Ureter (tissue), 1 donor: ENCODE data around the gene ZNF775. TPM values are rescaled to one million over a fixed set of nuclear protein-coding genes. Genes with fewer than 3 reads are reported as not detected.
A peak's percentile ranks its signal among the peaks of the same experiment; 100 is the strongest.

Source experiments
- DNase-seq: peaks from one replicate; pipeline ENCODE4 v3.0.0-alpha.2; 2020; ENCODE audit warnings: low spot score
- total RNA-seq: library from RNA; stranded (reverse); gene quantifications from one replicate; pipeline ENCODE4 v1.2.4, GENCODE V29; 2023
- donor health status: DM: yes; HTN: yes; CAD: no.

ZNF775 gene
- total RNA-seq = 3.6 TPM

- peak; percentile 97 for DNase-seq
Measured at GRCh38 chr7:150378853-150379440, at the start of gene ZNF775. ZNF775 (plus strand) TSS chr7:150379330; CDS start chr7:150388471, 9,141 bp downstream.

- DNase-seq = no peak
Measured at GRCh38 chr7:150329331-150330120, 49.6 kb upstream of the ZNF775 start.

- DNase-seq = no peak
Measured at GRCh38 chr7:150330211-150330885, 48.8 kb upstream of the ZNF775 start.

GRCh38 chr7:150332852-150333635, 46.1 kb upstream of the ZNF775 start:
- DNase-seq = no peak

GRCh38 chr7:150333659-150334058, 45.5 kb upstream of the ZNF775 start:
- DNase-seq = no peak

GRCh38 chr7:150334108-150334507, 45.0 kb upstream of the ZNF775 start:
- DNase-seq = no peak

GRCh38 chr7:150335108-150335773, 43.9 kb upstream of the ZNF775 start:
- DNase-seq = no peak

GRCh38 chr7:150335774-150336112, 43.4 kb upstream of the ZNF775 start:
- DNase-seq = no peak

GRCh38 chr7:150336746-150337145, 42.4 kb upstream of the ZNF775 start:
- DNase-seq = no peak

- DNase-seq = no peak
Measured at GRCh38 chr7:150337179-150337578, 42.0 kb upstream of the ZNF775 start.

- no peak for DNase-seq
Measured at GRCh38 chr7:150337659-150338081, 41.5 kb upstream of the ZNF775 start.

- DNase-seq = no peak
Measured at GRCh38 chr7:150338166-150338829, 40.8 kb upstream of the ZNF775 start.

GRCh38 chr7:150339409-150339809, 39.7 kb upstream of the ZNF775 start:
- no peak for DNase-seq

GRCh38 chr7:150340024-150340749, 38.9 kb upstream of the ZNF775 start:
- no peak for DNase-seq

GRCh38 chr7:150340875-150341262, 38.3 kb upstream of the ZNF775 start:
- DNase-seq = no peak

GRCh38 chr7:150341263-150342120, 37.6 kb upstream of the ZNF775 start, which contains the start of gene RARRES2:
RARRES2 (minus strand) TSS chr7:150341629; CDS start chr7:150340609, 1,020 bp downstream.
- peak; percentile 65 for DNase-seq

- DNase-seq = no peak
Measured at GRCh38 chr7:150342121-150342408, 37.1 kb upstream of the ZNF775 start.

GRCh38 chr7:150343225-150343624, 35.9 kb upstream of the ZNF775 start:
- no peak for DNase-seq

GRCh38 chr7:150344299-150344698, 34.8 kb upstream of the ZNF775 start:
- no peak for DNase-seq
